T-helper 1 cell treated with Interleukin-12 subunit alpha and Interleukin-12 subunit beta and Interleukin-4 antibody, amounts not matched to agents 30 μg/mL and 1 μg/mL, for 36 hours (primary cell): Measurements from ENCODE around the gene CAMTA2.
A peak's percentile ranks its signal among the peaks of the same experiment; 100 is the strongest.

Source experiments
- H3K27ac Mint-ChIP-seq: one replicate; pipeline ENCODE4 v1.8.0; 2021; ENCODE audit warnings: mild to moderate bottlenecking, mixed read lengths
- H3K27me3 Mint-ChIP-seq: one replicate; pipeline ENCODE4 v1.8.0; 2021; ENCODE audit warnings: low read depth, mixed read lengths
- H3K36me3 Mint-ChIP-seq: one replicate; pipeline ENCODE4 v1.8.0; 2021; ENCODE audit warnings: low read depth, mixed read lengths
- H3K4me1 Mint-ChIP-seq: one replicate; pipeline ENCODE4 v1.8.0; 2021; ENCODE audit warnings: low read depth, mixed read lengths
- H3K4me3 Mint-ChIP-seq: one replicate; pipeline ENCODE4 v1.8.0; 2021; ENCODE audit warnings: mild to moderate bottlenecking, moderate library complexity, mixed read lengths
- H3K9me3 Mint-ChIP-seq: one replicate; pipeline ENCODE4 v1.8.0; 2021; ENCODE audit warnings: mixed read lengths

CAMTA2 gene

GRCh38 chr17:4940555-4941318, 46.7 kb downstream of the CAMTA2 start:
- peak overlapping the region; percentile 90 for H3K4me3 Mint-ChIP-seq
- no peaks in the 10 kb centered on the region for H3K9me3 Mint-ChIP-seq
- peak overlapping the region; percentile 93 for H3K27ac Mint-ChIP-seq
- H3K27me3 Mint-ChIP-seq = no peaks in the 10 kb centered on the region
- peaks cover 53% of the 10 kb centered on the region for H3K4me1 Mint-ChIP-seq
- peaks cover 68% of the 10 kb centered on the region for H3K36me3 Mint-ChIP-seq

DNA sequence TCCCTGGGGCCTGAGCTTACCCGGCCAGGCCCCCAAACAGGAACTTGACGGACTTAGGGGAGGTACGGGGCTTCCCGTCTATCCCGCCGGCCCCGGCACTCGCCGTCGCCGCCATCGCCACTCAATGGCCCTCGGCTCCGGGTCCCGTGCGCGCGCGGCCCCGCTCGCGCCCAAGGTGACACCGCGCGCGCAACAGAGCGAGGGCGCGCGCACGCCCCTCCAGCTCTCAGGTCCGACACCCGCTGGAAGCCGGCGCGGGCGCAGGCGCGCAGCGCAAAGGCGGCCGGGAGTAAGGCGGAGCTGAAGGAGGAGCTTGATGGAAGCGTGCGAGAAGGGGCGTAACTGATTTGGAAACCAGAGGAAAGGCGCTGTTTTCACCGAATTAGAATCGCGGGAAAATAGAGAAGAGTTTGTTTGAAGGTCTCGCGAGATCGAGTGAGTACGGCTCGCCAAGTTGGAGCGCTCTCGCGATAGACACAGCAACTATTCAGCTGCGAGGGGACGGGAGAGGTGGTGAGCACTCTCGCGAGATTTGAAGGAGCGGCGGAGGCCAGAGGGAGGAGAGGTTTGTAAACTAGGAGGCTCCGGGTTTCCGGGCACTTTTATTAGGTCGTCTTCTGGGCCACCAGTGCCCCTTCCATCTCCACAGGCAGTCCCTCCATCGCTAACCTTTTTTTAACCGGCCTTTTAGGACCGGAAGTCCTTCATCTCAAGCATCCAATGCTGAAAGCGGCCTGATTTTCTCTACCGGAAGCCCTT, 47.5 kb downstream of the CAMTA2 start, which contains the start of the genes RNF167 and SLC25A11:
Gene RNF167 (plus strand): TSS at position 473 of the 759 bp plus-strand sequence. CDS start 642 bp downstream, outside the sequence.
Gene SLC25A11 (minus strand): TSS at position 251 of the 759 bp plus-strand sequence. CDS start 136 bp downstream, at position 115.
- Mint-ChIP-seq H3K9me3 (no peaks in the 10 kb centered on the region), H3K27ac (peak within 1 kb of the TSS; percentile 93), H3K27me3 (no peaks in the 10 kb centered on the region), H3K4me1 (peaks cover 45% of the 10 kb centered on the region), H3K4me3 (peak within 1 kb of the TSS; percentile 90), H3K36me3 (peaks cover 62% of the 10 kb centered on the region)

GRCh38 chr17:4939546-4939795, 48.0 kb downstream of the CAMTA2 start:
- H3K4me3 Mint-ChIP-seq = peak overlapping the region; percentile 90
- no peaks in the 10 kb centered on the region for H3K27me3 Mint-ChIP-seq
- H3K9me3 Mint-ChIP-seq = no peaks in the 10 kb centered on the region
- H3K36me3 Mint-ChIP-seq = peaks cover 57% of the 10 kb centered on the region
- peaks cover 43% of the 10 kb centered on the region for H3K4me1 Mint-ChIP-seq
- peak overlapping the region; percentile 71 for H3K27ac Mint-ChIP-seq

DNA sequence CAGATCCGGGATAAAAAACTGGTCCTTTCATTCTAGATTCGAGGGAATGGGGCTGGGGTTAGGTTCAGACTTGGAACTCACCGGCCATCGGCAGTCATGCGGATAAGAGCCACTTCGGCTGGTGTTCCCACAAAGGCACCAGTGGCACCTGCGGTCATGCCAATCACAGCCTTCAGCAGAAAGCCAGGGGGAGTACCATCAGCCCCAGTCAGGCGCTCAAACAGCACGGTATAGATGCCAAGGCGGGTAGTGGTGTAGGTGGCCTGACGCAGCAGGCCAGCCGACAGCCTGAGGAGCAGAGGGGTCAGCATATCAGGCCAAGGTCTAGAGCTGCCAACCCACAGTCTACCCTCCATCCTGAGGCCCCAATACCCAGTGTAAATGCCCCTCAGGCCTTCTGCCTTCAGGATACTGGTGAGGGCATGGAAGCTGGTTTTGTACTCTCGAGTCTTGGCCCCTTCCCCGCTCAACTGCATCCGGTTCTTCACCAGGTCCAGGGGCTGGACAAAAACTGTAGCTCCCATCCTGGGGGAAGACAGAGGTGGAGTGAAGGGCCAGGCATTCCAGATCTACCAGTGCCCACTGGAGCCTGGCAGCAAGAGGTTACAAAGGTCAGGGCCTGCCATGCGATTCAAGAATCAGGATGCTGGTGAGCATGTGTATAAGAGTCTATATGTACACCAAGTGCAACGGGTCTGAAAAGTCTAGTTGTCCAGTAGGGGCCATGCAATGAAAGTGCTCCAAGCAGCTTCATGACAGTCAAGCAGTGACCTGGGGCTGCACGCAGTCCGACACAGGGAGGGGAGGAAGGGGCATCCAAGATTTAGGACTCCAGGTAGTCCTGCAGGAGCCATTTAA, 48.6 kb downstream of the CAMTA2 start:
- Mint-ChIP-seq H3K27me3 (no peaks in the 10 kb centered on the region), H3K36me3 (peaks cover 53% of the 10 kb centered on the region), H3K4me3 (peak overlapping the region; percentile 90), H3K4me1 (peaks cover 43% of the 10 kb centered on the region), H3K9me3 (no peaks in the 10 kb centered on the region), H3K27ac (peak overlapping the region; percentile 71)

- Mint-ChIP-seq H3K27me3 (no peaks in the 10 kb centered on the region), H3K27ac (peak overlapping the region; percentile 60), H3K36me3 (peaks cover 51% of the 10 kb centered on the region), H3K4me3 (peak overlapping the region; percentile 90), H3K9me3 (no peaks in the 10 kb centered on the region), H3K4me1 (peaks cover 44% of the 10 kb centered on the region)
Observed at GRCh38 chr17:4938069-4938491, 49.4 kb downstream of the CAMTA2 start.

DNA sequence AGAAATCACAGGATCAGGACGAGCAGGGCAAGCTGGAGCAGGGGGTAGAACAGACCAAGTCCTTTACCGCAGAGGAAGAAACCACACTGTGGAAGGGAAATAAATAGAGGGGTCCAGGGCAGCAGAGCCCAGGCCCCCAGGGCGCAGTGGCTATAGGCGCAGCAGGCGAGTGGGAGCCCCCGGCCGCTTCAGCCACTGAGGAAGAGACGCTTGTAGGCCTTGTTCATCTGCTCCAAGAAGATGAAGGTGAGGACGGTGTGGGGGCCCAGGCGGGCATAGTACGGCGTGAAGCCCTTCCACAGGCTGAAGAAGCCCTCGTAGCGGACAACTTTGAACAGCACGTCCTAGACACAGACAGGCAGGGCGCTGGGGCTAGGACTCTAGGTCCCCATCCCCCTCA, 49.9 kb downstream of the CAMTA2 start:
- peaks cover 40% of the 10 kb centered on the region for H3K4me1 Mint-ChIP-seq
- no peak overlapping the region for H3K27ac Mint-ChIP-seq
- no peaks in the 10 kb centered on the region for H3K27me3 Mint-ChIP-seq
- H3K36me3 Mint-ChIP-seq = peaks cover 47% of the 10 kb centered on the region
- no peaks in the 10 kb centered on the region for H3K9me3 Mint-ChIP-seq
- no peak overlapping the region for H3K4me3 Mint-ChIP-seq

DNA sequence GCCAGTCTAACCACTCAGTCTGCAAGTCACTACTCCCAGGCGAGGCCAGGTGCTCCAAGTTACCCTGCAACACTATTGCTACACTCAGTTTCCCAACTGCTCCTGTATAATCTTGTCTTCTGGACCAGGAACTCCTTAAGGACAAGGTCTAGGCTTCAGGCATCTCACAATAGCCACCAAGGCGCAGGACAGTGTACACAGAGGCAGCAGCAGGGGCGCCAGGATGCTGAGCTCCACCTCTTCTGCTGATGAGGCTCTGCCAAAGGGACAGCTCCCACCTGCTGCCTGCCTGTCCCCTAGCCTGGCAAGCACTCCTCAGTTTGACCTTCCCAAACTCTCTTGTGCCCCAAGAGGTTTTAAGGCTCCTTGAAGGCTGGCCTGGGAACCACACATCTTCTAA, 51.0 kb downstream of the CAMTA2 start:
- H3K4me1 Mint-ChIP-seq = peaks cover 35% of the 10 kb centered on the region
- no peaks in the 10 kb centered on the region for H3K27me3 Mint-ChIP-seq
- no peaks in the 10 kb centered on the region for H3K9me3 Mint-ChIP-seq
- peaks cover 41% of the 10 kb centered on the region for H3K36me3 Mint-ChIP-seq
- H3K27ac Mint-ChIP-seq = no peak overlapping the region
- no peak overlapping the region for H3K4me3 Mint-ChIP-seq

- Mint-ChIP-seq H3K27me3 (no peaks in the 10 kb centered on the region), H3K36me3 (peaks cover 42% of the 10 kb centered on the region), H3K4me1 (peaks cover 33% of the 10 kb centered on the region), H3K4me3 (no peak overlapping the region), H3K27ac (no peak overlapping the region), H3K9me3 (no peaks in the 10 kb centered on the region)
Observed at GRCh38 chr17:4935650-4936049, 51.8 kb downstream of the CAMTA2 start.

GRCh38 chr17:4934173-4934979, 53.1 kb downstream of the CAMTA2 start:
- peaks cover 45% of the 10 kb centered on the region for H3K36me3 Mint-ChIP-seq
- H3K4me1 Mint-ChIP-seq = peaks cover 33% of the 10 kb centered on the region
- H3K27ac Mint-ChIP-seq = peak overlapping the region; percentile 60
- no peaks in the 10 kb centered on the region for H3K27me3 Mint-ChIP-seq
- no peak overlapping the region for H3K4me3 Mint-ChIP-seq
- no peaks in the 10 kb centered on the region for H3K9me3 Mint-ChIP-seq

DNA sequence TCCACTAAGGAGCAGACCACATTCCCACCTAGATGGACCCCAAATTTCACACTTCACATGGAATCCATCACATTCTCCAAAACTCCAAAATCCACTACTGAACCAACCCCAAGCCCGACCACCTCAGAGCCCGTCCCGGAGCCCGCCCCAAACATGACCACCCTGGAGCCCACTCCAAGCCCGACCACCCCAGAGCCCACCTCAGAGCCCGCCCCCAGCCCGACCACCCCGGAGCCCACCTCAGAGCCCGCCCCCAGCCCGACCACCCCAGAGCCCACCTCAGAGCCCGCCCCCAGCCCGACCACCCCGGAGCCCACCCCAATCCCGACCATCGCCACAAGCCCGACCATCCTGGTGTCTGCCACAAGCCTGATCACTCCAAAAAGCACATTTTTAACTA, 53.8 kb downstream of the CAMTA2 start:
- H3K36me3 Mint-ChIP-seq = peaks cover 49% of the 10 kb centered on the region
- H3K9me3 Mint-ChIP-seq = no peaks in the 10 kb centered on the region
- H3K27me3 Mint-ChIP-seq = no peaks in the 10 kb centered on the region
- H3K4me3 Mint-ChIP-seq = no peak overlapping the region
- peak overlapping the region; percentile 60 for H3K27ac Mint-ChIP-seq
- peaks cover 30% of the 10 kb centered on the region for H3K4me1 Mint-ChIP-seq

- Mint-ChIP-seq H3K4me1 (peaks cover 24% of the 10 kb centered on the region), H3K27me3 (no peaks in the 10 kb centered on the region), H3K36me3 (peaks cover 47% of the 10 kb centered on the region), H3K9me3 (no peaks in the 10 kb centered on the region), H3K4me3 (no peak overlapping the region), H3K27ac (no peak overlapping the region)
Observed at GRCh38 chr17:4932756-4933155, 54.7 kb downstream of the CAMTA2 start.

GRCh38 chr17:4931963-4932362, 55.5 kb downstream of the CAMTA2 start, which contains the start of gene GP1BA:
Gene GP1BA, plus strand, starts transcription at chr17:4932277. Its CDS starts 328 bp downstream, at chr17:4932605.
- Mint-ChIP-seq H3K4me1 (peaks cover 24% of the 10 kb centered on the region), H3K27me3 (no peaks in the 10 kb centered on the region), H3K9me3 (no peaks in the 10 kb centered on the region), H3K36me3 (peaks cover 46% of the 10 kb centered on the region), H3K4me3 (no peak within 1 kb of the TSS), H3K27ac (peak within 1 kb of the TSS; percentile 41)

- Mint-ChIP-seq H3K36me3 (peaks cover 41% of the 10 kb centered on the region), H3K27ac (no peak overlapping the region), H3K9me3 (no peaks in the 10 kb centered on the region), H3K4me3 (no peak overlapping the region), H3K4me1 (peaks cover 15% of the 10 kb centered on the region), H3K27me3 (no peaks in the 10 kb centered on the region)
Observed at GRCh38 chr17:4928881-4929280, 58.6 kb downstream of the CAMTA2 start.
